SH-SY5Y (cell line): Measurements from ENCODE around the gene CNGB1.

ENCODE experiments used
- GATA2 ChIP-seq: IDR thresholded peaks from 2 replicates; pipeline ENCODE4 v1.6.1; 2011; ENCODE audit warnings: mild to moderate bottlenecking, low read depth, low read length
- GATA3 ChIP-seq: IDR thresholded peaks from 2 replicates; pipeline ENCODE4 v1.6.1; 2011; ENCODE audit warnings: low read depth, mild to moderate bottlenecking, low read length, moderate library complexity

DNA sequence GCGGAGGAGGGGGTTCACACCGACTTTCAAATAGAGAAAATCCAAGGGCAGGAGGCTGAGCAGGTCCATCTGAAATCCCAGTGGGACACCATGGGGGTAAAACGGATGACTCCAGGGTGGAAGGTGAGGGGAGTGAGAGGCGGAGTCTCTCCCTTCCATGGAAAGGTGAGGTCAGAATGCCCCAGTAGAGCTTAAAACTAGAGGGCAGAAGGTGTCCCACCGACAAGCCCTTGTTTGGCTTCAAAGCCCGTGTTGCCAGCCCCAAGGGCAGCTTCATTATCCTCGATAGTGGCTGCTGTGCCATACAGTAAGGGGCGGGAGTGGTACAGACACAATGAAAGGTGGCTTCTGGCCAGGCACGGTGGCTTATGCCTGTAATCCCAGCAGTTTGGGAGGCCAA is 55.7 kb downstream of the CNGB1 start:
- TF ChIP-seq GATA2 (no peak), GATA3 (no peak)
